C1 segment of cervical spinal cord (tissue), 14 donors: ENCODE data around the gene PPFIA1.

Experiments used
- DNase-seq, 14 donors: peaks; one replicate each; lab custom pipeline; 2025; lab: John Stamatoyannopoulos, UW

Gene PPFIA1

GRCh38 chr11:70270104-70270876 lies at the start of gene PPFIA1:
Gene PPFIA1, plus strand, starts transcription at chr11:70270690. Its CDS starts 1,483 bp downstream, at chr11:70272173.
- peak; percentile 44 to 95 (median 90) for DNase-seq

- no peak for DNase-seq
These were observed 49.6 kb upstream of the PPFIA1 start for GRCh38 chr11:70220920-70221319.

GRCh38 chr11:70225681-70226177 lies 44.8 kb upstream of the PPFIA1 start:
- DNase-seq, result peak in 3 of 14 donors; percentile 5 to 29 (median 7)

GRCh38 chr11:70226183-70226582 lies 44.3 kb upstream of the PPFIA1 start:
- DNase-seq, result no peak

- no peak for DNase-seq
These were observed 43.5 kb upstream of the PPFIA1 start for GRCh38 chr11:70226967-70227366.

GRCh38 chr11:70229737-70230136 lies 40.8 kb upstream of the PPFIA1 start:
- DNase-seq, result no peak

GRCh38 chr11:70230151-70230839 lies 40.2 kb upstream of the PPFIA1 start:
- no peak for DNase-seq

- no peak for DNase-seq
These were observed 39.4 kb upstream of the PPFIA1 start for GRCh38 chr11:70230840-70231710.

GRCh38 chr11:70233034-70233433 lies 37.5 kb upstream of the PPFIA1 start:
- no peak for DNase-seq

- DNase-seq, result no peak
These were observed 37.0 kb upstream of the PPFIA1 start for GRCh38 chr11:70233511-70233934.

GRCh38 chr11:70233962-70234361 lies 36.5 kb upstream of the PPFIA1 start:
- DNase-seq, result no peak

GRCh38 chr11:70240337-70240736 lies 30.2 kb upstream of the PPFIA1 start:
- no peak for DNase-seq

- DNase-seq, result no peak
These were observed 28.8 kb upstream of the PPFIA1 start for GRCh38 chr11:70241709-70242108.

- no peak for DNase-seq
These were observed 27.6 kb upstream of the PPFIA1 start for GRCh38 chr11:70242885-70243284.

GRCh38 chr11:70243912-70244652 lies 26.4 kb upstream of the PPFIA1 start:
- DNase-seq, result no peak

- no peak for DNase-seq
These were observed 25.8 kb upstream of the PPFIA1 start for GRCh38 chr11:70244698-70245097.

- DNase-seq, result no peak
These were observed 24.3 kb upstream of the PPFIA1 start for GRCh38 chr11:70246196-70246595.

- peak in 1 of 14 donors; percentile 31 for DNase-seq
These were observed 23.3 kb upstream of the PPFIA1 start for GRCh38 chr11:70247042-70247709.

- DNase-seq, result peak in 8 of 14 donors; percentile 12 to 88 (median 36)
These were observed 22.8 kb upstream of the PPFIA1 start for GRCh38 chr11:70247710-70248072.

- no peak for DNase-seq
These were observed 19.4 kb upstream of the PPFIA1 start for GRCh38 chr11:70250876-70251658.
